Mucosa of rectum (tissue), 2 donors: Measurements from ENCODE around the gene SGK1.
"Not testable (repeated sequence)": the region's sequence is repeated elsewhere in the genome, so short reads cannot be mapped to it uniquely, and the experiment has no call there.

Experiments used
- H3K27ac ChIP-seq, 2 donors: one replicate each; pipeline ENCODE4 v1.7.0; 2013; ENCODE audit warnings: inconsistent platforms in 2 of 2, low read depth in 2 of 2, low read length in 2 of 2
- H3K27me3 ChIP-seq, 2 donors: one replicate each; pipeline ENCODE4 v1.7.0; 2013; ENCODE audit warnings: low read length in 2 of 2; ENCODE audit not compliant: control insufficient read depth in 2 of 2, insufficient read depth in 2 of 2
- H3K36me3 ChIP-seq, 2 donors: one replicate each; pipeline ENCODE4 v1.7.0; 2013; ENCODE audit warnings: low read length in 2 of 2; ENCODE audit not compliant: control insufficient read depth in 2 of 2, insufficient read depth in 2 of 2
- H3K4me1 ChIP-seq, 2 donors: one replicate each; pipeline ENCODE4 v1.7.0; 2013; ENCODE audit warnings: low read length in 2 of 2, mild to moderate bottlenecking in 1 of 2; ENCODE audit not compliant: control insufficient read depth in 2 of 2, insufficient read depth in 2 of 2
- H3K4me3 ChIP-seq, 2 donors: one replicate each; pipeline ENCODE4 v1.7.0; 2013; ENCODE audit warnings: low read length in 2 of 2
- H3K9ac ChIP-seq, 2 donors: one replicate each; pipeline ENCODE4 v1.7.0; 2013; ENCODE audit warnings: low read length in 2 of 2, low read depth in 1 of 2, mild to moderate bottlenecking in 1 of 2
- H3K9me3 ChIP-seq, 2 donors: one replicate each; pipeline ENCODE4 v1.7.0; 2013; ENCODE audit warnings: low read length in 2 of 2; ENCODE audit not compliant: control insufficient read depth in 2 of 2
- donor health status: healthy.
- donor health status: Normal muscosa, but diverticular disease.

SGK1 gene

DNA sequence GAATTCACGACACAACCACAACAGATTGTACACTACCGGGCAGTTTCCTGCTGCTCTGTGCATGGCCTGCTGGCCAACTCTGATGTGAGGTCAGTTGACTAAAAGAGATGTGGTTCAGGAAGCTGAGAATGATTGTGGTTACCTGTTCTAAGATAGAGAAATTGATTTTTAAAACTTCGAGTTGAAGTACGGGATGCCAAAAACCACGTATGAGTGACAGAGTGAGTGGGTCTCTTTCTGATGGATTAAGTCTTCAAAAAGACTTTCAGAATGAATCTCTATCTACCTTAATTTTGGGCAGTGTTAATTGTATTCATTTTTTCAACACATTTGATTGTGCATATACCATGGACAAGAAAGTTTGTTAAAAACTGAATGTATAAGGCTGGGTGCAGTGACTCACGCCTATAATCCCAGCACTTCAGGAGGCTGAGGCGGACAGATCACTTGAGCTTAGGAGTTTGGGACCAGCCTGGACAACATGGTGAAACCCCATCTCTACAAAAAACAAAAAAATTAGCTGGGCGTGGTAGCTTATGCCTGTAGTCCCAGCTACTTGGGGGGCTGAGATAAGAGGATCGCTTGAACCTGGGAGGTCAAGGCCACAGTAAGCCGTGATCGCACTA lies 121.2 kb downstream of the SGK1 start:
- Histone ChIP-seq H3K9ac (no peak overlapping the region), H3K27me3 (no peaks in the 10 kb centered on the region), H3K27ac (no peak overlapping the region), H3K9me3 (no peaks in the 10 kb centered on the region), H3K36me3 (no peaks in the 10 kb centered on the region), H3K4me3 (no peak overlapping the region), H3K4me1 (no peaks in the 10 kb centered on the region)

DNA sequence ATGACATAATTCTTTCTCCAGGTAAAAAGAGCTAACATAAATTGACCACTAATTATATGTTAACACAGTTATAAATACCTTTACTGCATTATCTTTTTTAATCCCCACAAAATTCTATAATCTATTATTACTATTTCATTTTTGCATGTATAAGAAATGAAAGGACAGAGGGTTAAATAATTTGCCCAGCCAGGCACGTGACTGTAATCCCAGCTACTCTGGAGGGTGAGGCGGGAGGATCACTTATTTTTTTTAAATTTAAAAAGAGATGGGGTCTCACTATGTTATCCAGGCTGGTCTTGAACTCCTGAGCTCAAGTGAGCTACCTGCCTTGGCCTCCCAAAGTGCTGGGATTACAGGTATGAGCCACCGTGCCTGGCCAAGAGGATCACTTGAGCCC lies 121.9 kb downstream of the SGK1 start:
- Histone ChIP-seq H3K9me3 (no peaks in the 10 kb centered on the region), H3K36me3 (no peaks in the 10 kb centered on the region), H3K4me1 (no peaks in the 10 kb centered on the region), H3K27ac (no peak overlapping the region), H3K27me3 (no peaks in the 10 kb centered on the region), H3K4me3 (no peak overlapping the region), H3K9ac (no peak overlapping the region)

DNA sequence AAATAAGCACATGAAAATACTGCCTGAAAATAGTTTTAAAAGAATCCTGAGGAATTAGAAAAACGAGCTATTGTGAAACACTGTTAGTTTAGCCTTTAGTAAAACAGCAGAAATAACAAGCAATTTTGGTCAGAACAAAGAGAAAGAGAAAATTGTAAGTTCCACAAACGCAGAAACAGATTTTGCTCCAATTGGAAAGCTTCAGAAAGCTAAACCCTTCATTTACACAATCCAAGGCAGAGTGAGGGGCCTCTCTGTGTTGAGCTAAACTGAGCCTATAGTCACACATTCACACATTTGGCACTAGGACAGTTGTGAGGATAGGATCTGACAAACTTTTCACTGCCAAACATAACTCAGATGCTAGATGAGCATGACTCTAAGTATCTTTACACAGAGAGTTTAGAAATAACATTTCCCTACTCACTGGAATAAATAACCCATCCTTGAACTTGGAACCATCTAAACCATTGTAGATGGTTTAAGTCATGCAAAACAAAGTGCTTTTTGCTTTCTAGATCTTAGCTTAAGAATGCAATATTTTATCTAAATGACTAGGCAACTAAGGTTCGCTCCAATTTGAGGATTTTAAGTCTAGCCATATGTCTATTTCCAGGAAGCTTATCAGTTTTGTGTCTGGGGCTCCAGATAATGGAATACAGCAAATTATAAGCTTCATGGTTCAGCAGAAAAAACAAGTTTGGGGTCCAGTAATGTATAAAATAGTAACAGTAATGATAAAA lies 122.6 kb downstream of the SGK1 start:
- Histone ChIP-seq H3K4me1 (no peaks in the 10 kb centered on the region), H3K9me3 (no peaks in the 10 kb centered on the region), H3K36me3 (no peaks in the 10 kb centered on the region), H3K9ac (no peak overlapping the region), H3K27me3 (no peaks in the 10 kb centered on the region), H3K4me3 (no peak overlapping the region), H3K27ac (no peak overlapping the region)

- no peaks in the 10 kb centered on the region for H3K4me1 ChIP-seq
- H3K36me3 ChIP-seq: no peaks in the 10 kb centered on the region
- no peaks in the 10 kb centered on the region for H3K27me3 ChIP-seq
- no peaks in the 10 kb centered on the region for H3K9me3 ChIP-seq
- no peak overlapping the region for H3K9ac ChIP-seq
- no peak overlapping the region for H3K27ac ChIP-seq
- H3K4me3 ChIP-seq: no peak overlapping the region
Measured at GRCh38 chr6:134193536-134194498, 124.1 kb downstream of the SGK1 start.

- H3K27me3 ChIP-seq, H3K4me3 ChIP-seq, H3K4me1 ChIP-seq, H3K27ac ChIP-seq, H3K9me3 ChIP-seq, H3K9ac ChIP-seq, H3K36me3 ChIP-seq: not testable (repeated sequence)
Measured at GRCh38 chr6:134192609-134193008, 125.3 kb downstream of the SGK1 start.

GRCh38 chr6:134190883-134191282 lies 127.0 kb downstream of the SGK1 start:
- Histone ChIP-seq H3K4me3 (no peak overlapping the region), H3K9ac (no peak overlapping the region), H3K9me3 (no peaks in the 10 kb centered on the region), H3K4me1 (no peaks in the 10 kb centered on the region), H3K27ac (no peak overlapping the region), H3K27me3 (no peaks in the 10 kb centered on the region), H3K36me3 (no peaks in the 10 kb centered on the region)

- Histone ChIP-seq H3K9me3 (no peaks in the 10 kb centered on the region), H3K36me3 (no peaks in the 10 kb centered on the region), H3K27me3 (no peaks in the 10 kb centered on the region), H3K4me3 (no peak overlapping the region), H3K4me1 (no peaks in the 10 kb centered on the region), H3K9ac (no peak overlapping the region), H3K27ac (no peak overlapping the region)
Measured at GRCh38 chr6:134187751-134188150, 130.2 kb downstream of the SGK1 start.

DNA sequence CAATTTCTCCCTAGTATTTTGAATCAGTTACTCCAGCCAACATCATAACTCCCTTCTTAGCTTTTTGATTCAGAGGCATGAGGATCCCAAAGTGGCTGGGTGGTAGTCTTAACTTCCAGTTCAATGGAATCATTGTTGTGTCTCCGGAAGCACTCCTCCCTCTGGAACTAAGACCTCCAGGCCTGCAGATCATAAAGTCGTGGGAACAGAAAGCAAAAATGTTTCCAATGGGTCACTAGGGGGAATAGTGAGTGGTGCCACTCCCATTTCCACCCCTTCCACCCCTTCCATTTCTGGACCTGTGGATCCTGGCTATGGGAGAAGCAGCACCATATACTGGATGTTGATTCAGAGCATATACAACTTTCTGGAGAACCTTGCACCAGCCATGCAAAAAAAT lies 130.8 kb downstream of the SGK1 start:
- Histone ChIP-seq H3K27ac (no peak overlapping the region), H3K9ac (no peak overlapping the region), H3K27me3 (no peaks in the 10 kb centered on the region), H3K9me3 (no peaks in the 10 kb centered on the region), H3K4me3 (no peak overlapping the region), H3K4me1 (peaks cover 0 to 2% of the 10 kb centered on the region in 2 donors), H3K36me3 (no peaks in the 10 kb centered on the region)

GRCh38 chr6:134186355-134186754 lies 131.6 kb downstream of the SGK1 start:
- no peaks in the 10 kb centered on the region for H3K36me3 ChIP-seq
- H3K4me1 ChIP-seq: peaks cover 0 to 2% of the 10 kb centered on the region in 2 donors
- no peak overlapping the region for H3K9ac ChIP-seq
- H3K27ac ChIP-seq: no peak overlapping the region
- H3K27me3 ChIP-seq: no peaks in the 10 kb centered on the region
- H3K4me3 ChIP-seq: no peak overlapping the region
- H3K9me3 ChIP-seq: no peaks in the 10 kb centered on the region

- Histone ChIP-seq H3K4me1 (peaks cover 0 to 2% of the 10 kb centered on the region in 2 donors), H3K27me3 (no peaks in the 10 kb centered on the region), H3K4me3 (no peak overlapping the region), H3K27ac (no peak overlapping the region), H3K9ac (no peak overlapping the region), H3K36me3 (no peaks in the 10 kb centered on the region), H3K9me3 (no peaks in the 10 kb centered on the region)
Measured at GRCh38 chr6:134185277-134185676, 132.6 kb downstream of the SGK1 start.
